ENCODE results near the gene PITX2.

DNA sequence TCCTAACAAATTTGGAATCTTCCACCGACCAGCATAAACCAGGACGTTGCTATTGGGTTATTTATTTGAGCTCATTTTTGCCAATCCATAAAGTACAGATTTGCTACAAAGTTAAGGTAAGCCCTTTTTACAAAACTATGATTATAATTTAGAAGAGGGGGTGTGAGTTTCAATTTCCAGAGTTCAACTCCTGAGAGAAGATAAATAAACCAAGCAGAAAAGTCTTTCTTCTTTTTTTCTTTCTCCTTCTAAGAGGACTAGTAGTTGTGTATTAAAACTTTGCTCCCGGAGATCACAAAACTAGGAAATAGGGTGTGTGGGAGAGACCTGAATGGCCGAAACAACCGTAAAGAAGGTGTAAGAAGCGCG, 2.6 kb downstream of the PITX2 start:
- TF ChIP-seq, protein P1, sequence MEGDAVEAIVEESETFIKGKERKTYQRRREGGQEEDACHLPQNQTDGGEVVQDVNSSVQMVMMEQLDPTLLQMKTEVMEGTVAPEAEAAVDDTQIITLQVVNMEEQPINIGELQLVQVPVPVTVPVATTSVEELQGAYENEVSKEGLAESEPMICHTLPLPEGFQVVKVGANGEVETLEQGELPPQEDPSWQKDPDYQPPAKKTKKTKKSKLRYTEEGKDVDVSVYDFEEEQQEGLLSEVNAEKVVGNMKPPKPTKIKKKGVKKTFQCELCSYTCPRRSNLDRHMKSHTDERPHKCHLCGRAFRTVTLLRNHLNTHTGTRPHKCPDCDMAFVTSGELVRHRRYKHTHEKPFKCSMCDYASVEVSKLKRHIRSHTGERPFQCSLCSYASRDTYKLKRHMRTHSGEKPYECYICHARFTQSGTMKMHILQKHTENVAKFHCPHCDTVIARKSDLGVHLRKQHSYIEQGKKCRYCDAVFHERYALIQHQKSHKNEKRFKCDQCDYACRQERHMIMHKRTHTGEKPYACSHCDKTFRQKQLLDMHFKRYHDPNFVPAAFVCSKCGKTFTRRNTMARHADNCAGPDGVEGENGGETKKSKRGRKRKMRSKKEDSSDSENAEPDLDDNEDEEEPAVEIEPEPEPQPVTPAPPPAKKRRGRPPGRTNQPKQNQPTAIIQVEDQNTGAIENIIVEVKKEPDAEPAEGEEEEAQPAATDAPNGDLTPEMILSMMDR (IDR thresholded peaks at IDR 0.05): no peak
- no peak for TF ChIP-seq POLR2A (IDR thresholded peaks at IDR 0.05)
- no peak for TF ChIP-seq POLR2AphosphoS5 (IDR thresholded peaks at IDR 0.05)

Data from upper lobe of left lung (tissue), 4 donors.